GM12878 (cell line): Measurements from ENCODE around the gene SEC31B. TPM values are rescaled to one million over a fixed set of nuclear protein-coding genes. Genes with fewer than 3 reads are reported as not detected.

Source experiments
- ATAC-seq: fragments of 200-7000 bp; cut with Tn5 transposase; 3 replicates; pipeline ENCODE4 v1.9.1; 2020; ENCODE audit warnings: mild to moderate bottlenecking, moderate library complexity
- BruUV-seq: library from RNA; stranded (reverse); fragments of 400-500 nt; replicated peaks from 2 replicates; lab custom pipeline; 2021; lab: Mats Ljungman, UMichigan
- CTCF ChIA-PET: fragments of 300-600 bp; sonication (Branson Sonifier 250); formaldehyde crosslinking; extraction: SDS; loops from one replicate; lab custom pipeline; 2021; ENCODE audit warnings: inconsistent platforms; lab: Yijun Ruan, JAX
- POLR2A ChIA-PET: fragments of 350-600 bp; formaldehyde crosslinking; extraction: SDS; loops from one replicate; lab custom pipeline; 2021; ENCODE audit warnings: inconsistent platforms; lab: Charles Lee
- RAD21 ChIA-PET: fragments of 300-600 bp; sonication (Branson Sonifier 250); formaldehyde crosslinking; loops from one replicate; lab custom pipeline; 2023; ENCODE audit warnings: antibody characterized with exemption; ENCODE audit not compliant: unreplicated experiment; lab: Charles Lee
- SMC1A ChIA-PET: fragments of 300-600 bp; sonication (Branson Sonifier 250); formaldehyde crosslinking; loops from one replicate; lab custom pipeline; 2023; ENCODE audit not compliant: unreplicated experiment, uncharacterized antibody; lab: Charles Lee
- DNase-seq: peaks from one replicate; pipeline ENCODE4 v3.0.0-alpha.2; 2011; ENCODE audit warnings: low read depth, low spot score
- FAIRE-seq: peaks from 3 replicates; lab custom pipeline; 2011; peaks lifted over from hg19 to GRCh38; lab: Jason Lieb, UNC
- H2AFZ ChIP-seq: 2 replicates; pipeline ENCODE4 v1.6.0; 2011; ENCODE audit warnings: low read depth, low read length, control low read depth; ENCODE audit not compliant: control insufficient read depth
- H3K27ac ChIP-seq: 2 replicates; pipeline ENCODE4 v1.5.1; 2011; ENCODE audit warnings: control low read depth; ENCODE audit not compliant: control insufficient read depth, insufficient read depth
- H3K27me3 ChIP-seq, 2 experiments: replicated peaks in 1 of 2; 2 replicates each; pipeline versions ENCODE4 v1.6.0 to v1.6.1; 2011; ENCODE audit warnings: low read length in 1 of 2; ENCODE audit not compliant: control insufficient read depth in 2 of 2, insufficient read depth in 2 of 2
- H3K36me3 ChIP-seq, 2 experiments: 2 replicates each; pipeline ENCODE4 v1.5.1; 2011; ENCODE audit warnings: low read length in 1 of 2; ENCODE audit not compliant: control insufficient read depth in 2 of 2, insufficient read depth in 2 of 2
- H3K4me1 ChIP-seq: 2 replicates; pipeline ENCODE4 v1.6.1; 2011; ENCODE audit warnings: mild to moderate bottlenecking, low read length, moderate library complexity, mixed read lengths; ENCODE audit not compliant: control insufficient read depth, insufficient read depth
- H3K4me2 ChIP-seq: 2 replicates; pipeline ENCODE4 v1.6.0; 2011; ENCODE audit warnings: control low read depth; ENCODE audit not compliant: control insufficient read depth, insufficient read depth
- H3K4me3 ChIP-seq: fragments of 200-600 bp; sonication (generic); 2 replicates; pipeline ENCODE4 v1.5.1; 2016
- H3K79me2 ChIP-seq: 2 replicates; pipeline ENCODE4 v1.6.0; 2011; ENCODE audit warnings: low read length; ENCODE audit not compliant: control insufficient read depth, insufficient read depth
- H3K9ac ChIP-seq: 2 replicates; pipeline ENCODE4 v1.8.0; 2011; ENCODE audit warnings: low read length, control low read depth, mixed read lengths; ENCODE audit not compliant: control insufficient read depth, insufficient read depth
- H3K9me3 ChIP-seq: replicated peaks from 3 replicates; pipeline ENCODE4 v1.5.1; 2011; ENCODE audit warnings: mild to moderate bottlenecking, low read length; ENCODE audit not compliant: control insufficient read depth, insufficient read depth
- H4K20me1 ChIP-seq: 2 replicates; pipeline ENCODE4 v1.6.0; 2011; ENCODE audit not compliant: control insufficient read depth, insufficient read depth
- BCL11A ChIP-seq: IDR thresholded peaks from 2 replicates; pipeline ENCODE4 v1.6.1; 2011; ENCODE audit warnings: low read depth, low read length
- CEBPZ ChIP-seq: fragments of 150-350 bp; IDR thresholded peaks from 2 replicates; pipeline ENCODE4 v1.6.1; 2016; ENCODE audit warnings: low read depth, low read length
- FOS ChIP-seq: IDR thresholded peaks from 3 replicates; pipeline ENCODE4 v1.6.1; 2011; ENCODE audit warnings: borderline replicate concordance; ENCODE audit not compliant: insufficient read length; ENCODE audit errors: extremely low read depth
- GABPA ChIP-seq: IDR thresholded peaks from 2 replicates; pipeline ENCODE4 v1.6.1; 2014; ENCODE audit warnings: antibody characterized with exemption, low read depth, mild to moderate bottlenecking, inconsistent platforms
- JUNB ChIP-seq: IDR thresholded peaks from 2 replicates; pipeline ENCODE4 v1.6.1; 2016; ENCODE audit warnings: antibody characterized with exemption, mild to moderate bottlenecking
- KAT2A ChIP-seq: conservative IDR thresholded peaks from 2 replicates; pipeline ENCODE4 v1.6.1; 2011; ENCODE audit warnings: low read depth, low read length; ENCODE audit not compliant: control insufficient read depth
- NFYB ChIP-seq: IDR thresholded peaks from 2 replicates; pipeline ENCODE4 v1.6.1; 2011; ENCODE audit warnings: low read depth, mild to moderate bottlenecking, low read length, improper control_type of control experiment, moderate library complexity; ENCODE audit not compliant: insufficient read depth
- PRDM15 ChIP-seq: fragments of 450-650 bp; formaldehyde crosslinking; IDR thresholded peaks from 2 replicates; pipeline ENCODE4 v1.4.0; 2020; ENCODE audit warnings: mild to moderate bottlenecking, moderate library complexity
- TAF1 ChIP-seq: IDR thresholded peaks from 2 replicates; pipeline ENCODE4 v1.6.1; 2011; ENCODE audit warnings: mild to moderate bottlenecking, low read depth, low read length, borderline replicate concordance
- YBX1 ChIP-seq: fragments of 450-650 bp; IDR thresholded peaks from 2 replicates; pipeline ENCODE4 v1.6.1; 2016; ENCODE audit warnings: antibody characterized with exemption
- YY1 ChIP-seq: IDR thresholded peaks from 2 replicates; pipeline ENCODE4 v1.6.1; 2011; ENCODE audit warnings: low read depth, mild to moderate bottlenecking, low read length
- ZSCAN29 ChIP-seq: fragments of 450-650 bp; IDR thresholded peaks from 2 replicates; pipeline ENCODE4 v1.6.1; 2017; ENCODE audit warnings: mild to moderate bottlenecking, moderate library complexity
- WGBS: methylation state at CpG from one replicate; pipeline ENCODE4 v1.1.6; 2016; ENCODE audit warnings: low lambda C conversion rate; ENCODE audit not compliant: insufficient replicate concordance, insufficient coverage; ENCODE audit errors: missing lambda C conversion rate; 5-methylcytosine and 5-hydroxymethylcytosine counted together
- in situ Hi-C: fragments of 300-500 bp; cut with MboI; formaldehyde crosslinking; loops from 9 replicates; pipeline ENCODE4 v1.14.3; 2018; ENCODE audit warnings: mixed read lengths
- intact Hi-C: fragments of 100-400 bp; cut with micrococcal nuclease; formaldehyde crosslinking; loops from one replicate; pipeline ENCODE4 v1.14.2; 2022; ENCODE audit not compliant: unreplicated experiment
- polyA plus RNA-seq, 11 experiments: library from polyadenylated mRNA; depleted of rRNA in 4 of 11; unstranded in 6 of 11; stranded (reverse) in 5 of 11; fragments of >200 nt; fragmentation: Nextera tagmentation in 4 of 11; fragmentation: Illumina TruSeq in 1 of 11; extraction: Ambion mirVana in 4 of 11; extraction: Trizol in 1 of 11; gene quantifications; 1 replicate in 1 of 11; 2 replicates in 10 of 11; pipeline versions ENCODE4 v1.2.1 to v1.2.3, GENCODE V29; 2011 to 2016; ENCODE audit warnings: inconsistent platforms in 2 of 11, missing spikeins in 2 of 11, low read depth in 1 of 11
- total RNA-seq, 4 experiments: library from RNA; depleted of rRNA in 3 of 4; stranded (reverse); fragments of >200 nt in 3 of 4; fragmentation: Illumina TruSeq in 1 of 4; extraction: Trizol in 1 of 4; gene quantifications; 2 replicates each; pipeline versions ENCODE4 v1.2.1 to v1.2.3, GENCODE V29; 2013 to 2021
- TF ChIP-seq, protein P1 (sequence below): IDR thresholded peaks from 2 replicates; pipeline ENCODE4 v1.6.1; 2011; ENCODE audit warnings: borderline replicate concordance, low read depth, mild to moderate bottlenecking, moderate library complexity, low read length; ENCODE audit not compliant: insufficient read depth, poor library complexity, severe bottlenecking
- TF ChIP-seq, protein P2 (sequence below): IDR thresholded peaks from 2 replicates; pipeline ENCODE4 v1.6.1; 2012; ENCODE audit warnings: low read depth, low read length, improper control_type of control experiment

Gene SEC31B
- total and polyA plus RNA-seq, 10 of the 15 experiments (the other 5 are each of a cell fraction or from before 2014, with no cell fraction given), result 3.4 to 24.3 (median 9.9) TPM

- no TSS peak for BruUV-seq
- ATAC-seq (no peak), FAIRE-seq (no peak), DNase-seq (no peak)
- Histone ChIP-seq H4K20me1 (no peaks in the 10 kb centered on the region), H3K4me2 (no peak overlapping the region), H3K27me3 (no peaks in the 10 kb centered on the region), H3K27ac (no peak overlapping the region), H3K4me1 (peaks cover 8% of the 10 kb centered on the region; the same call in 1 of the 2 replicates), H3K9me3 (no peaks in the 10 kb centered on the region), H3K4me3 (no peak overlapping the region), H3K36me3 (peaks cover 0 to 2% of the 10 kb centered on the region in 2 experiments; a peak in 2 of 4 replicates), H3K9ac (no peak overlapping the region), H2AFZ (no peak overlapping the region), H3K79me2 (no peaks in the 10 kb centered on the region)
- ChIA-PET CTCF (no interaction called here), SMC1A (interaction anchor here (3.8 kb wide), 1 partner anchor 12 kb away, joined by 23 read pairs; no protein-coding TSS in a partner anchor), RAD21 (no interaction called here), POLR2A (interaction anchor here (0.7 kb wide), 1 partner anchor 54 kb away, joined by 3 read pairs; no protein-coding TSS in a partner anchor)
- in situ Hi-C loops, result no loop called here
- intact Hi-C loops, result no loop called here
- 96% methylated on average over 3 of the region's 3 CpGs for WGBS
- TF ChIP-seq YBX1 (no peak), PRDM15 (no peak), CEBPZ (no peak), BCL11A (no peak), KAT2A (no peak), NFYB (no peak), JUNB (no peak), GABPA (no peak), FOS (no peak), ZSCAN29 (no peak), YY1 (no peak), TAF1 (no peak)
- TF ChIP-seq, protein P1, sequence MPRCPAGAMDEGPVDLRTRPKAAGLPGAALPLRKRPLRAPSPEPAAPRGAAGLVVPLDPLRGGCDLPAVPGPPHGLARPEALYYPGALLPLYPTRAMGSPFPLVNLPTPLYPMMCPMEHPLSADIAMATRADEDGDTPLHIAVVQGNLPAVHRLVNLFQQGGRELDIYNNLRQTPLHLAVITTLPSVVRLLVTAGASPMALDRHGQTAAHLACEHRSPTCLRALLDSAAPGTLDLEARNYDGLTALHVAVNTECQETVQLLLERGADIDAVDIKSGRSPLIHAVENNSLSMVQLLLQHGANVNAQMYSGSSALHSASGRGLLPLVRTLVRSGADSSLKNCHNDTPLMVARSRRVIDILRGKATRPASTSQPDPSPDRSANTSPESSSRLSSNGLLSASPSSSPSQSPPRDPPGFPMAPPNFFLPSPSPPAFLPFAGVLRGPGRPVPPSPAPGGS, result no peak
- TF ChIP-seq, protein P2, sequence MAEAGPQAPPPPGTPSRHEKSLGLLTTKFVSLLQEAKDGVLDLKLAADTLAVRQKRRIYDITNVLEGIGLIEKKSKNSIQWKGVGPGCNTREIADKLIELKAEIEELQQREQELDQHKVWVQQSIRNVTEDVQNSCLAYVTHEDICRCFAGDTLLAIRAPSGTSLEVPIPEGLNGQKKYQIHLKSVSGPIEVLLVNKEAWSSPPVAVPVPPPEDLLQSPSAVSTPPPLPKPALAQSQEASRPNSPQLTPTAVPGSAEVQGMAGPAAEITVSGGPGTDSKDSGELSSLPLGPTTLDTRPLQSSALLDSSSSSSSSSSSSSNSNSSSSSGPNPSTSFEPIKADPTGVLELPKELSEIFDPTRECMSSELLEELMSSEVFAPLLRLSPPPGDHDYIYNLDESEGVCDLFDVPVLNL, result no peak
These were observed 4.0 kb downstream of the SEC31B start for GRCh38 chr10:100515612-100516011.
